Measurements from ENCODE around the gene CNTF. TPM values are rescaled to one million over a fixed set of nuclear protein-coding genes. Genes with fewer than 3 reads are reported as not detected.
"Not testable (repeated sequence)": the region's sequence is repeated elsewhere in the genome, so short reads cannot be mapped to it uniquely, and the experiment has no call there.

The CNTF gene, protein sequence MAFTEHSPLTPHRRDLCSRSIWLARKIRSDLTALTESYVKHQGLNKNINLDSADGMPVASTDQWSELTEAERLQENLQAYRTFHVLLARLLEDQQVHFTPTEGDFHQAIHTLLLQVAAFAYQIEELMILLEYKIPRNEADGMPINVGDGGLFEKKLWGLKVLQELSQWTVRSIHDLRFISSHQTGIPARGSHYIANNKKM
- 1.4 TPM for polyA plus RNA-seq
- long read RNA-seq, donor 1, result 0 reads
- long read RNA-seq, donor 2, result 0 reads
- long read RNA-seq, donor 3, result 0 reads
- long read RNA-seq, donor 4, result 0 reads
- long read RNA-seq, donor 5, result 0 reads
- long read RNA-seq, donor 6, result 0 reads
- long read RNA-seq, donor 7, result 0 reads
- long read RNA-seq, donor 8, result 0 reads
- long read RNA-seq, donor 9, result 0 reads
- long read RNA-seq, donor 10, result 0 reads
- long read RNA-seq, donor 11, result 0 reads

DNA sequence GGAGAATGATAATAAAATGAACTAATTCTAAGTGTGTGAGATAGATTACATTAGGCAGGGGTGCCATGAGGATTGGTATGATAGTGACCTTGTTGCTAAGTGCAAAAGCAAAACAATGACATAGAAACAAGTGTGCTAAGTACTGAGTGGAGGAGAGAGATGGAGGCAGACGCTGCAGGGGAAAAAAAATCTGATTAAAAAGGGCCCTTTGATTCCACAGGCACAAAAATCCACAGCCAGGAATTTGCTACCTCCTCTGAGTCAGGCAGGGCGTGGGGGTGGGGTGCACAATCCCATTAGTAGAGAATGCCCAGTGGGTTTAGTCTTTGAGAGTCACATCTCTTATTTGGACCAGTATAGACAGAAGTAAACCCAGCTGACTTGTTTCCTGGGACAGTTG, at the start of gene CNTF:
Gene CNTF (plus strand): TSS at position 322 of the 400 bp plus-strand sequence. CDS start 88 bp downstream, outside the sequence.
- no peaks in the 10 kb centered on the region for H3K9me3 ChIP-seq (ENCODE audit: control insufficient read depth, low read depth, low read length)
- H3K36me3 ChIP-seq (ENCODE audit: control insufficient read depth, insufficient read depth, low read length), result peaks cover 60% of the 10 kb centered on the region
- H3K4me1 ChIP-seq (ENCODE audit: control insufficient read depth, insufficient read depth, low read length), result no peaks in the 10 kb centered on the region
- DNase-seq, result no peak
- no peak within 1 kb of the TSS for H3K27ac ChIP-seq (ENCODE audit: low read length)
- no CpG with 5 or more reads among the region's 2 CpGs for WGBS (ENCODE audit: insufficient coverage, low lambda C conversion rate)
- H3K27me3 ChIP-seq (ENCODE audit: control insufficient read depth, insufficient read depth, low read length), result no peaks in the 10 kb centered on the region
- H3K4me3 ChIP-seq (ENCODE audit: low read length), result no peak within 1 kb of the TSS

DNA sequence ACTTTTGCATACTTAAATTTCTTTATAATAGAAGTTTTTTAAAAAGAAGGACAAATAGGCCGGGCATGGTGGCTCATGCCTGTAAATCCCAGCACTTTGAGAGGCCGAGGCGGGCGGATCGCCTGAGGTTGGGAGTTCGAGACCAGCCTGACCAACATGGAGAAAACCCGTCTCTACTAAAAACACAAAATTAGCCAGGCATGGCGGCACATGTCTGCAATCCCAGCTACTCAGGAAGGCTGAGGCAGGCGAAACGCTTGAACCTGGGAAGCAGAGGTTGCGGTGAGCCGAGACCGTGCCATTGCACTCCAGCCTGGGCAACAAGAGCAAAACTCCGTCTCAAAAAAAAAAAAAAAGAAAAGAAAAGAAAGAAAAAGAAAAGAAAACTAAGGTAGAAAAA, 49.6 kb upstream of the CNTF start:
- not testable (repeated sequence) for DNase-seq; H3K36me3 ChIP-seq (ENCODE audit: control insufficient read depth, insufficient read depth, low read length); H3K4me1 ChIP-seq (ENCODE audit: control insufficient read depth, insufficient read depth, low read length); H3K9me3 ChIP-seq (ENCODE audit: control insufficient read depth, low read depth, low read length); H3K27ac ChIP-seq (ENCODE audit: low read length); H3K4me3 ChIP-seq (ENCODE audit: low read length); H3K27me3 ChIP-seq (ENCODE audit: control insufficient read depth, insufficient read depth, low read length)
- 97% methylated on average over 4 of the region's 14 CpGs for WGBS (ENCODE audit: insufficient coverage, low lambda C conversion rate)

- no peak overlapping the region for H3K4me3 ChIP-seq (ENCODE audit: low read length)
- no CpG with 5 or more reads among the region's 4 CpGs for WGBS (ENCODE audit: insufficient coverage, low lambda C conversion rate)
- H3K36me3 ChIP-seq (ENCODE audit: control insufficient read depth, insufficient read depth, low read length), result peaks cover 6% of the 10 kb centered on the region
- H3K27ac ChIP-seq (ENCODE audit: low read length), result no peak overlapping the region
- no peak for DNase-seq
- H3K9me3 ChIP-seq (ENCODE audit: control insufficient read depth, low read depth, low read length), result no peaks in the 10 kb centered on the region
- H3K4me1 ChIP-seq (ENCODE audit: control insufficient read depth, insufficient read depth, low read length), result peaks cover 10% of the 10 kb centered on the region
- H3K27me3 ChIP-seq (ENCODE audit: control insufficient read depth, insufficient read depth, low read length), result no peaks in the 10 kb centered on the region
Measured at GRCh38 chr11:58573451-58574104, 48.9 kb upstream of the CNTF start.

GRCh38 chr11:58574881-58575280, 47.6 kb upstream of the CNTF start:
- Histone ChIP-seq H3K9me3 (ENCODE audit: control insufficient read depth, low read depth, low read length) (no peaks in the 10 kb centered on the region), H3K4me3 (ENCODE audit: low read length) (no peak overlapping the region), H3K36me3 (ENCODE audit: control insufficient read depth, insufficient read depth, low read length) (peaks cover under 1% of the 10 kb centered on the region), H3K27ac (ENCODE audit: low read length) (no peak overlapping the region), H3K27me3 (ENCODE audit: control insufficient read depth, insufficient read depth, low read length) (no peaks in the 10 kb centered on the region), H3K4me1 (ENCODE audit: control insufficient read depth, insufficient read depth, low read length) (peaks cover 10% of the 10 kb centered on the region)
- no peak for DNase-seq

DNA sequence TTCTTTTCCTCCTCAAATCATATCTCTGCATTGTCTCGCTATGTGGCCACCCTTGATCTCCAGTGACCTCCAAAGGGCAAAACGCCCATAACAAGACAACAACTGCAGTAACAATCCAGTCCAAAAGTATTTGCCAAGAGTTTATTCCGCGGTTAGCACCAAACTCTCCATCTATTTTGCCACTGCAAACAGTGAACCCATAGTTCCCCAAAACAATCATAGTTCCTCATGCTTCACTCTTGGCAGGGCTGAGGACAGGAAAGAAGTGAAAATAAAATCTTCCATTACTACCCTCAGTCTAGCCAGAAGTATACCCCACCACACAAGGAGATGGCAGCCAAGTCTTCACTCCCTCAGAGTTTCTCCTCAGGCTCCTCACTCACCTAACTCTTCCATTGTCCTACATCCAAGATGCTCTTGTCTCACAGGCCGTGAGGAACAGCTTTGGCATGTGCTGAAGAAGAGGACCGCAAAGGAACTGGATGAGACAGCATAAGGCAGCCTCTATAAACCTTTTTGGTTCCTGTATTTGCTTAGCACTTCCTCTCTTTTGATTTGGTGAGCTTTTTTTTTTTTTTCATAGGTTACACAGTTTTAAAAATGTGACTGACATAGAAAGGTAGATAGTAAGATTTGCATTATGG, 47.0 kb upstream of the CNTF start, which contains the start of gene LPXN:
Gene LPXN (minus strand): TSS at position 480 of the 644 bp plus-strand sequence. CDS start 84 bp downstream, at position 396.
- DNase-seq, result no peak
- H3K4me3 ChIP-seq (ENCODE audit: low read length), result no peak within 1 kb of the TSS
- peaks cover 10% of the 10 kb centered on the region for H3K4me1 ChIP-seq (ENCODE audit: control insufficient read depth, insufficient read depth, low read length)
- no peaks in the 10 kb centered on the region for H3K27me3 ChIP-seq (ENCODE audit: control insufficient read depth, insufficient read depth, low read length)
- no peaks in the 10 kb centered on the region for H3K36me3 ChIP-seq (ENCODE audit: control insufficient read depth, insufficient read depth, low read length)
- WGBS (ENCODE audit: insufficient coverage, low lambda C conversion rate), result no CpG with 5 or more reads among the region's 6 CpGs
- H3K9me3 ChIP-seq (ENCODE audit: control insufficient read depth, low read depth, low read length), result no peaks in the 10 kb centered on the region
- peak within 1 kb of the TSS; percentile 98 for H3K27ac ChIP-seq (ENCODE audit: low read length)

GRCh38 chr11:58576887-58577471, 45.5 kb upstream of the CNTF start:
- Histone ChIP-seq H3K4me1 (ENCODE audit: control insufficient read depth, insufficient read depth, low read length) (peaks cover 14% of the 10 kb centered on the region), H3K4me3 (ENCODE audit: low read length) (peak overlapping the region; percentile 98), H3K9me3 (ENCODE audit: control insufficient read depth, low read depth, low read length) (no peaks in the 10 kb centered on the region), H3K27ac (ENCODE audit: low read length) (peak overlapping the region; percentile 98), H3K27me3 (ENCODE audit: control insufficient read depth, insufficient read depth, low read length) (no peaks in the 10 kb centered on the region), H3K36me3 (ENCODE audit: control insufficient read depth, insufficient read depth, low read length) (no peaks in the 10 kb centered on the region)
- peak in 1 of 2 donors; percentile 42 for DNase-seq
- WGBS (ENCODE audit: insufficient coverage, low lambda C conversion rate), result no CpG with 5 or more reads among the region's 4 CpGs

GRCh38 chr11:58577555-58578135, 44.8 kb upstream of the CNTF start:
- H3K4me3 ChIP-seq (ENCODE audit: low read length), result peak overlapping the region; percentile 98
- H3K36me3 ChIP-seq (ENCODE audit: control insufficient read depth, insufficient read depth, low read length), result no peaks in the 10 kb centered on the region
- no peaks in the 10 kb centered on the region for H3K9me3 ChIP-seq (ENCODE audit: control insufficient read depth, low read depth, low read length)
- 0% methylated on average over 1 of the region's 21 CpGs for WGBS (ENCODE audit: insufficient coverage, low lambda C conversion rate)
- H3K27me3 ChIP-seq (ENCODE audit: control insufficient read depth, insufficient read depth, low read length), result no peaks in the 10 kb centered on the region
- peak in 1 of 2 donors; percentile 52 for DNase-seq
- H3K4me1 ChIP-seq (ENCODE audit: control insufficient read depth, insufficient read depth, low read length), result peaks cover 14% of the 10 kb centered on the region
- peak overlapping the region; percentile 98 for H3K27ac ChIP-seq (ENCODE audit: low read length)

- DNase-seq, result peak; percentile 99
- peak overlapping the region; percentile 98 for H3K4me3 ChIP-seq (ENCODE audit: low read length)
- peaks cover 14% of the 10 kb centered on the region for H3K4me1 ChIP-seq (ENCODE audit: control insufficient read depth, insufficient read depth, low read length)
- peak overlapping the region; percentile 98 for H3K27ac ChIP-seq (ENCODE audit: low read length)
- H3K9me3 ChIP-seq (ENCODE audit: control insufficient read depth, low read depth, low read length), result no peaks in the 10 kb centered on the region
- WGBS (ENCODE audit: insufficient coverage, low lambda C conversion rate), result 0% methylated on average over 3 of the region's 33 CpGs
- H3K27me3 ChIP-seq (ENCODE audit: control insufficient read depth, insufficient read depth, low read length), result no peaks in the 10 kb centered on the region
- no peaks in the 10 kb centered on the region for H3K36me3 ChIP-seq (ENCODE audit: control insufficient read depth, insufficient read depth, low read length)
Measured at GRCh38 chr11:58578136-58578634, 44.3 kb upstream of the CNTF start.

DNA sequence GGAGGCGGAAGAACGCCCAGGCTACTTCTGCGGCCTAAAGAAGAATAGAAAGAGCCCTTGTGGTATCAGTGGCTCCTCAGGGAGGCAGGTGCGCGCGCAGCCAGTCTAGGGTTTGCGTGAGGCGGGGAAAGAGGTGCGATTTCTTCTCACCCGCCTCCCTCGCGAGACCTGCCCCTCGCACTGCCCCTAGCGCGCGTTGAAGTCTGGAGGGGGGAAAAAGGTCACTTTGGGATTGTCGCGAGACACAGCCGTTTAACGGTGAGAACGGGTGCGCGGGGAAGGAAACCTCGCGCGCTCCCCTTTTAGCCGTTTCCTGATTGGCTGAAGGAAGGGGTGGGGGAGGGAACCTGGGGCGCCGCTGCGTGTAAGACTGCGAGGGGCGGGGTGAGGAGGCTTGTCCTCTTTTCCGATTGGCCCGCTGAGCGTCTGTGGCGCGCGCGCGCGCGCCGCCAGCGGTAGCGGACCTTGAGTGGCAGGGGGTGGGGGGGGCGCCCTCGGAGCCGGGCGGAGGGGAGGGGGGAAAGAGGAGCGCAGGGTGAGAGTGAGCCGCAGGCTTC, 43.8 kb upstream of the CNTF start, which contains the start of gene ZFP91:
Gene ZFP91 (plus strand): TSS at position 429 of the 557 bp plus-strand sequence. CDS start 219 bp downstream, outside the sequence.
- WGBS (ENCODE audit: insufficient coverage, low lambda C conversion rate), result no CpG with 5 or more reads among the region's 51 CpGs
- H3K27me3 ChIP-seq (ENCODE audit: control insufficient read depth, insufficient read depth, low read length), result no peaks in the 10 kb centered on the region
- H3K9me3 ChIP-seq (ENCODE audit: control insufficient read depth, low read depth, low read length), result no peaks in the 10 kb centered on the region
- DNase-seq, result peak; percentile 98 to 99
- H3K27ac ChIP-seq (ENCODE audit: low read length), result peak within 1 kb of the TSS; percentile 98
- peak within 1 kb of the TSS; percentile 98 for H3K4me3 ChIP-seq (ENCODE audit: low read length)
- no peaks in the 10 kb centered on the region for H3K36me3 ChIP-seq (ENCODE audit: control insufficient read depth, insufficient read depth, low read length)
- H3K4me1 ChIP-seq (ENCODE audit: control insufficient read depth, insufficient read depth, low read length), result peaks cover 14% of the 10 kb centered on the region

All from large intestine (tissue), 12 donors.